K562 (cell line): ENCODE measurements around the gene TYROBP. TPM values are rescaled to one million over a fixed set of nuclear protein-coding genes. Genes with fewer than 3 reads are reported as not detected.

Experiments
- MIER1 ChIP-seq: fragments of 450-650 bp; IDR thresholded peaks from 2 replicates; pipeline ENCODE4 v1.6.1; 2016; ENCODE audit warnings: antibody characterized with exemption, mild to moderate bottlenecking, low read depth
- POU5F1 ChIP-seq: fragments of 150-350 bp; IDR thresholded peaks from 2 replicates; pipeline ENCODE4 v1.6.1; 2014; ENCODE audit warnings: borderline replicate concordance, low read length, low read depth, mild to moderate bottlenecking; ENCODE audit not compliant: partially characterized antibody
- RB1 ChIP-seq: fragments of 450-650 bp; IDR thresholded peaks from 2 replicates; pipeline ENCODE4 v1.6.1; 2017; ENCODE audit warnings: low read depth, mild to moderate bottlenecking
- TCF15 ChIP-seq: fragments of 250-450 bp; sonication (Bioruptor Pico); IDR thresholded peaks from 2 replicates; pipeline ENCODE4 v1.8.0; 2022; ENCODE audit warnings: moderate library complexity, mild to moderate bottlenecking, inconsistent platforms
- ZFP91 ChIP-seq: sonication (generic); formaldehyde crosslinking; IDR thresholded peaks from 2 replicates; pipeline ENCODE4 v1.8.0; 2022; ENCODE audit warnings: mild to moderate bottlenecking, missing genetic modification reagents
- ZKSCAN3 ChIP-seq: fragments of 250-450 bp; sonication (Bioruptor Pico); IDR thresholded peaks from 2 replicates; pipeline ENCODE4 v1.4.0; 2020
- ZNF561 ChIP-seq: fragments of 450-650 bp; formaldehyde crosslinking; conservative IDR thresholded peaks from 2 replicates; pipeline ENCODE4 v1.4.0; 2020; ENCODE audit warnings: mild to moderate bottlenecking, moderate library complexity
- polyA plus RNA-seq, 8 experiments: library from polyadenylated mRNA; depleted of rRNA in 4 of 8; stranded (reverse) in 5 of 8; unstranded in 3 of 8; fragments of >200 nt; fragmentation: Nextera tagmentation in 2 of 8; fragmentation: Illumina TruSeq in 1 of 8; extraction: Ambion mirVana in 2 of 8; extraction: Trizol in 1 of 8; gene quantifications; 2 replicates each; pipeline versions ENCODE4 v1.2.1 to v1.2.3, GENCODE V29; 2011 to 2014; ENCODE audit warnings: inconsistent platforms in 1 of 8, missing spikeins in 1 of 8
- total RNA-seq, 7 experiments: library from RNA; depleted of rRNA in 6 of 7; stranded (reverse); fragments of >200 nt in 6 of 7; fragmentation: Illumina TruSeq in 2 of 7; extraction: Trizol in 2 of 7; gene quantifications; 2 replicates each; pipeline versions ENCODE4 v1.2.1 to v1.2.3, GENCODE V29; 2011 to 2021; ENCODE audit warnings: low replicate concordance in 1 of 7
- TF ChIP-seq, protein P1 (sequence below): fragments of 250-450 bp; sonication (Bioruptor Pico); IDR thresholded peaks from 2 replicates; pipeline ENCODE4 v1.4.0; 2020; ENCODE audit warnings: borderline replicate concordance
- TF ChIP-seq, protein P2 (sequence below): sonication (generic); formaldehyde crosslinking; IDR thresholded peaks from 2 replicates; pipeline ENCODE4 v1.8.1; 2023; ENCODE audit warnings: missing genetic modification reagents, mild to moderate bottlenecking, borderline replicate concordance
- TF ChIP-seq, protein P3 (sequence below): fragments of 450-650 bp; IDR thresholded peaks from 2 replicates; pipeline ENCODE4 v1.6.1; 2018; ENCODE audit warnings: mild to moderate bottlenecking, low read depth; ENCODE audit not compliant: partially characterized antibody
- TF ChIP-seq, protein P4 (sequence below), 2 experiments: fragments of 450-650 bp in 1 of 2; sonication (generic) in 1 of 2; formaldehyde crosslinking in 1 of 2; IDR thresholded peaks in 1 of 2; conservative IDR thresholded peaks in 1 of 2; 2 replicates each; pipeline versions ENCODE4 v1.6.1 to v1.8.1; 2016 to 2023; ENCODE audit warnings: mild to moderate bottlenecking in 2 of 2, moderate library complexity in 2 of 2, inconsistent platforms in 1 of 2, missing genetic modification reagents in 1 of 2
- TF ChIP-seq, protein P5 (sequence below): sonication (generic); formaldehyde crosslinking; IDR thresholded peaks from 2 replicates; pipeline ENCODE4 v1.8.0; 2022; ENCODE audit warnings: missing genetic modification reagents, mild to moderate bottlenecking, borderline replicate concordance

Gene TYROBP
- total and polyA plus RNA-seq, 9 of the 15 experiments (the other 6 are each of a cell fraction or from before 2014, with no cell fraction given), result 0.72 to 8.2 (median 2.4) TPM

- TF ChIP-seq, protein P1, sequence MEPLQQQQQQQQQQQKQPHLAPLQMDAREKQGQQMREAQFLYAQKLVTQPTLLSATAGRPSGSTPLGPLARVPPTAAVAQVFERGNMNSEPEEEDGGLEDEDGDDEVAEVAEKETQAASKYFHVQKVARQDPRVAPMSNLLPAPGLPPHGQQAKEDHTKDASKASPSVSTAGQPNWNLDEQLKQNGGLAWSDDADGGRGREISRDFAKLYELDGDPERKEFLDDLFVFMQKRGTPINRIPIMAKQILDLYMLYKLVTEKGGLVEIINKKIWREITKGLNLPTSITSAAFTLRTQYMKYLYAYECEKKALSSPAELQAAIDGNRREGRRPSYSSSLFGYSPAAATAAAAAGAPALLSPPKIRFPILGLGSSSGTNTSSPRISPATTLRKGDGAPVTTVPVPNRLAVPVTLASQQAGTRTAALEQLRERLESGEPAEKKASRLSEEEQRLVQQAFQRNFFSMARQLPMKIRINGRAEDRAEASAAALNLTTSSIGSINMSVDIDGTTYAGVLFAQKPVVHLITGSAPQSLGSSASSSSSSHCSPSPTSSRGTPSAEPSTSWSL (CRISPR knock-in tag), result no peak
- TF ChIP-seq POU5F1 (no peak), RB1 (peak; percentile 87; the same call in 1 of the 2 replicates), ZKSCAN3 (no peak), ZFP91 (CRISPR knock-in tag) (peak; percentile 92), ZNF561 (CRISPR knock-in tag) (no peak), TCF15 (CRISPR knock-in tag) (no peak), MIER1 (peak; percentile 99)
- TF ChIP-seq, protein P2, sequence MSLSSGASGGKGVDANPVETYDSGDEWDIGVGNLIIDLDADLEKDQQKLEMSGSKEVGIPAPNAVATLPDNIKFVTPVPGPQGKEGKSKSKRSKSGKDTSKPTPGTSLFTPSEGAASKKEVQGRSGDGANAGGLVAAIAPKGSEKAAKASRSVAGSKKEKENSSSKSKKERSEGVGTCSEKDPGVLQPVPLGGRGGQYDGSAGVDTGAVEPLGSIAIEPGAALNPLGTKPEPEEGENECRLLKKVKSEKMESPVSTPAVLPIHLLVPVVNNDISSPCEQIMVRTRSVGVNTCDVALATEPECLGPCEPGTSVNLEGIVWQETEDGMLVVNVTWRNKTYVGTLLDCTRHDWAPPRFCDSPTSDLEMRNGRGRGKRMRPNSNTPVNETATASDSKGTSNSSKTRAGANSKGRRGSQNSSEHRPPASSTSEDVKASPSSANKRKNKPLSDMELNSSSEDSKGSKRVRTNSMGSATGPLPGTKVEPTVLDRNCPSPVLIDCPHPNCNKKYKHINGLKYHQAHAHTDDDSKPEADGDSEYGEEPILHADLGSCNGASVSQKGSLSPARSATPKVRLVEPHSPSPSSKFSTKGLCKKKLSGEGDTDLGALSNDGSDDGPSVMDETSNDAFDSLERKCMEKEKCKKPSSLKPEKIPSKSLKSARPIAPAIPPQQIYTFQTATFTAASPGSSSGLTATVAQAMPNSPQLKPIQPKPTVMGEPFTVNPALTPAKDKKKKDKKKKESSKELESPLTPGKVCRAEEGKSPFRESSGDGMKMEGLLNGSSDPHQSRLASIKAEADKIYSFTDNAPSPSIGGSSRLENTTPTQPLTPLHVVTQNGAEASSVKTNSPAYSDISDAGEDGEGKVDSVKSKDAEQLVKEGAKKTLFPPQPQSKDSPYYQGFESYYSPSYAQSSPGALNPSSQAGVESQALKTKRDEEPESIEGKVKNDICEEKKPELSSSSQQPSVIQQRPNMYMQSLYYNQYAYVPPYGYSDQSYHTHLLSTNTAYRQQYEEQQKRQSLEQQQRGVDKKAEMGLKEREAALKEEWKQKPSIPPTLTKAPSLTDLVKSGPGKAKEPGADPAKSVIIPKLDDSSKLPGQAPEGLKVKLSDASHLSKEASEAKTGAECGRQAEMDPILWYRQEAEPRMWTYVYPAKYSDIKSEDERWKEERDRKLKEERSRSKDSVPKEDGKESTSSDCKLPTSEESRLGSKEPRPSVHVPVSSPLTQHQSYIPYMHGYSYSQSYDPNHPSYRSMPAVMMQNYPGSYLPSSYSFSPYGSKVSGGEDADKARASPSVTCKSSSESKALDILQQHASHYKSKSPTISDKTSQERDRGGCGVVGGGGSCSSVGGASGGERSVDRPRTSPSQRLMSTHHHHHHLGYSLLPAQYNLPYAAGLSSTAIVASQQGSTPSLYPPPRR, result no peak
- TF ChIP-seq, protein P3, sequence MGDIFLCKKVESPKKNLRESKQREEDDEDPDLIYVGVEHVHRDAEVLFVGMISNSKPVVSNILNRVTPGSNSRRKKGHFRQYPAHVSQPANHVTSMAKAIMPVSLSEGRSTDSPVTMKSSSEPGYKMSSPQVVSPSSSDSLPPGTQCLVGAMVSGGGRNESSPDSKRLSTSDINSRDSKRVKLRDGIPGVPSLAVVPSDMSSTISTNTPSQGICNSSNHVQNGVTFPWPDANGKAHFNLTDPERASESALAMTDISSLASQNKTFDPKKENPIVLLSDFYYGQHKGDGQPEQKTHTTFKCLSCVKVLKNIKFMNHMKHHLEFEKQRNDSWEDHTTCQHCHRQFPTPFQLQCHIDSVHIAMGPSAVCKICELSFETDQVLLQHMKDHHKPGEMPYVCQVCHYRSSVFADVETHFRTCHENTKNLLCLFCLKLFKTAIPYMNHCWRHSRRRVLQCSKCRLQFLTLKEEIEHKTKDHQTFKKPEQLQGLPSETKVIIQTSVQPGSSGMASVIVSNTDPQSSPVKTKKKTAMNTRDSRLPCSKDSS, result no peak
- TF ChIP-seq, protein P4, sequence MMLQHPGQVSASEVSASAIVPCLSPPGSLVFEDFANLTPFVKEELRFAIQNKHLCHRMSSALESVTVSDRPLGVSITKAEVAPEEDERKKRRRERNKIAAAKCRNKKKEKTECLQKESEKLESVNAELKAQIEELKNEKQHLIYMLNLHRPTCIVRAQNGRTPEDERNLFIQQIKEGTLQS (IDR thresholded peaks at IDR 0.05), result peak; percentile 43; the same call in 1 of the 2 replicates
- TF ChIP-seq, protein P4 (CRISPR knock-in tag; conservative IDR thresholded peaks at IDR 0.05), result peak; percentile 67; the same call in 1 of the 2 replicates
- TF ChIP-seq, protein P5, sequence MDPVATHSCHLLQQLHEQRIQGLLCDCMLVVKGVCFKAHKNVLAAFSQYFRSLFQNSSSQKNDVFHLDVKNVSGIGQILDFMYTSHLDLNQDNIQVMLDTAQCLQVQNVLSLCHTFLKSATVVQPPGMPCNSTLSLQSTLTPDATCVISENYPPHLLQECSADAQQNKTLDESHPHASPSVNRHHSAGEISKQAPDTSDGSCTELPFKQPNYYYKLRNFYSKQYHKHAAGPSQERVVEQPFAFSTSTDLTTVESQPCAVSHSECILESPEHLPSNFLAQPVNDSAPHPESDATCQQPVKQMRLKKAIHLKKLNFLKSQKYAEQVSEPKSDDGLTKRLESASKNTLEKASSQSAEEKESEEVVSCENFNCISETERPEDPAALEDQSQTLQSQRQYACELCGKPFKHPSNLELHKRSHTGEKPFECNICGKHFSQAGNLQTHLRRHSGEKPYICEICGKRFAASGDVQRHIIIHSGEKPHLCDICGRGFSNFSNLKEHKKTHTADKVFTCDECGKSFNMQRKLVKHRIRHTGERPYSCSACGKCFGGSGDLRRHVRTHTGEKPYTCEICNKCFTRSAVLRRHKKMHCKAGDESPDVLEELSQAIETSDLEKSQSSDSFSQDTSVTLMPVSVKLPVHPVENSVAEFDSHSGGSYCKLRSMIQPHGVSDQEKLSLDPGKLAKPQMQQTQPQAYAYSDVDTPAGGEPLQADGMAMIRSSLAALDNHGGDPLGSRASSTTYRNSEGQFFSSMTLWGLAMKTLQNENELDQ (CRISPR knock-in tag), result no peak
Observed at GRCh38 chr19:35879770-35880317, 28.3 kb downstream of the TYROBP start (continued).
